IMR-90 (cell line): Measurements from ENCODE around the gene ZNF195. TPM values are rescaled to one million over a fixed set of nuclear protein-coding genes. Genes with fewer than 3 reads are reported as not detected.
"Not testable (repeated sequence)": the region's sequence is repeated elsewhere in the genome, so short reads cannot be mapped to it uniquely, and the experiment has no call there.

Source experiments
- ATAC-seq: fragments of 200-7000 bp; cut with Tn5 transposase; 2 replicates; pipeline ENCODE4 v1.9.1; 2020; ENCODE audit warnings: low read depth, mild to moderate bottlenecking, moderate library complexity
- BruUV-seq: library from RNA; stranded (reverse); fragments of 400-500 nt; replicated peaks from 2 replicates; lab custom pipeline; 2021; lab: Mats Ljungman, UMichigan
- CTCF ChIA-PET: fragments of 300-600 bp; formaldehyde crosslinking; extraction: SDS; loops from one replicate; lab custom pipeline; 2021; ENCODE audit warnings: antibody characterized with exemption; lab: Yijun Ruan, JAX
- POLR2A ChIA-PET: fragments of 300-600 bp; sonication (Branson Sonifier 250); formaldehyde crosslinking; loops from one replicate; lab custom pipeline; 2022; ENCODE audit warnings: antibody characterized with exemption; ENCODE audit not compliant: unreplicated experiment; lab: Charles Lee
- DNase-seq: peaks from one replicate; pipeline ENCODE4 v3.0.0; 2013
- H2AFZ ChIP-seq: replicated peaks from 2 replicates; pipeline ENCODE3; 2013; ENCODE audit warnings: low read length, mild to moderate bottlenecking; ENCODE audit not compliant: poor library complexity
- H2AK5ac ChIP-seq: 2 replicates; pipeline ENCODE4 v1.6.1; 2013; ENCODE audit warnings: low read depth, low read length, inconsistent platforms
- H2AK9ac ChIP-seq: replicated peaks from 2 replicates; pipeline ENCODE3; 2013; ENCODE audit warnings: mild to moderate bottlenecking, low read depth, low read length, moderate library complexity; ENCODE audit not compliant: poor library complexity
- H2BK120ac ChIP-seq: 2 replicates; pipeline ENCODE4 v1.6.1; 2013; ENCODE audit warnings: low read depth, low read length, inconsistent platforms
- H2BK15ac ChIP-seq: 3 replicates; pipeline ENCODE4 v1.6.1; 2013; ENCODE audit warnings: low read depth, low read length, inconsistent platforms
- H2BK20ac ChIP-seq: 2 replicates; pipeline ENCODE4 v1.6.1; 2013; ENCODE audit warnings: low read depth, mild to moderate bottlenecking, inconsistent platforms, low read length, moderate library complexity
- H2BK5ac ChIP-seq: 2 replicates; pipeline ENCODE4 v1.6.1; 2013; ENCODE audit warnings: mild to moderate bottlenecking, low read depth, low read length, inconsistent platforms; ENCODE audit not compliant: poor library complexity, severe bottlenecking
- H3K14ac ChIP-seq: replicated peaks from 2 replicates; pipeline ENCODE4 v1.6.1; 2013; ENCODE audit warnings: low read depth, low read length, inconsistent platforms
- H3K18ac ChIP-seq: 2 replicates; pipeline ENCODE4 v1.6.1; 2013; ENCODE audit warnings: low read depth, low read length, control low read depth
- H3K23ac ChIP-seq: 2 replicates; pipeline ENCODE4 v1.6.1; 2013; ENCODE audit warnings: low read depth, low read length, inconsistent platforms
- H3K27ac ChIP-seq: 2 replicates; pipeline ENCODE4 v1.5.1; 2013; ENCODE audit warnings: mild to moderate bottlenecking, control low read depth, low read length; ENCODE audit not compliant: insufficient read depth
- H3K27me3 ChIP-seq: 2 replicates; pipeline ENCODE4 v1.6.1; 2013; ENCODE audit warnings: low read length; ENCODE audit not compliant: control insufficient read depth, insufficient read depth
- H3K36me3 ChIP-seq: 2 replicates; pipeline ENCODE4 v1.6.1; 2013; ENCODE audit warnings: low read length, mixed read lengths; ENCODE audit not compliant: control insufficient read depth, insufficient read depth
- H3K4ac ChIP-seq: 2 replicates; pipeline ENCODE4 v1.6.1; 2013; ENCODE audit warnings: low read depth, low read length, inconsistent platforms
- H3K4me1 ChIP-seq: 2 replicates; pipeline ENCODE4 v1.6.1; 2013; ENCODE audit warnings: low read length, mixed read lengths; ENCODE audit not compliant: control insufficient read depth, insufficient read depth
- H3K4me2 ChIP-seq: 2 replicates; pipeline ENCODE4 v1.6.1; 2013; ENCODE audit warnings: low read depth, mild to moderate bottlenecking, control low read depth, low read length, moderate library complexity
- H3K4me3 ChIP-seq: 2 replicates; pipeline ENCODE4 v1.5.1; 2013; ENCODE audit warnings: low read depth, mild to moderate bottlenecking, control low read depth, low read length, moderate library complexity; ENCODE audit not compliant: insufficient read depth
- H3K56ac ChIP-seq: 2 replicates; pipeline ENCODE4 v1.6.1; 2013; ENCODE audit warnings: low read length, inconsistent platforms; ENCODE audit not compliant: insufficient read depth; ENCODE audit errors: extremely low read depth
- H3K79me1 ChIP-seq, 2 experiments: 2 replicates each; pipeline ENCODE4 v1.6.1; 2013; ENCODE audit warnings: low read length in 2 of 2, inconsistent platforms in 1 of 2, low read depth in 1 of 2
- H3K9ac ChIP-seq: 2 replicates; pipeline ENCODE4 v1.6.1; 2013; ENCODE audit warnings: low read depth, low read length, control low read depth
- H3K9me1 ChIP-seq: 2 replicates; pipeline ENCODE4 v1.6.1; 2013; ENCODE audit warnings: low read length, inconsistent platforms; ENCODE audit not compliant: insufficient read depth
- H3K9me3 ChIP-seq: 2 replicates; pipeline ENCODE4 v1.6.1; 2013; ENCODE audit warnings: low read length; ENCODE audit not compliant: control insufficient read depth, insufficient read depth
- H4K20me1 ChIP-seq: 2 replicates; pipeline ENCODE4 v1.6.1; 2013; ENCODE audit warnings: low read length, inconsistent platforms; ENCODE audit not compliant: insufficient read depth
- H4K5ac ChIP-seq: 2 replicates; pipeline ENCODE4 v1.6.1; 2013; ENCODE audit warnings: mild to moderate bottlenecking, low read depth, low read length, control low read depth
- H4K8ac ChIP-seq, 2 experiments: 2 replicates each; pipeline ENCODE4 v1.6.1; 2013; ENCODE audit warnings: low read depth in 2 of 2, low read length in 2 of 2, control low read depth in 1 of 2, inconsistent platforms in 1 of 2
- H4K91ac ChIP-seq: 2 replicates; pipeline ENCODE4 v1.6.1; 2013; ENCODE audit warnings: low read depth, low read length, inconsistent platforms; ENCODE audit not compliant: insufficient read depth
- WGBS, 2 experiments: methylation state at CpG; one replicate each; pipeline versions ENCODE4 v1.1.5 to v1.1.7; 2013; ENCODE audit warnings: missing lambda C conversion rate in 2 of 2; ENCODE audit not compliant: insufficient read length in 1 of 2; ENCODE audit errors: extremely low coverage in 2 of 2; 5-methylcytosine and 5-hydroxymethylcytosine counted together
- dilution Hi-C: fragments of 300-500 bp; cut with HindIII; formaldehyde crosslinking; loops from one replicate; pipeline ENCODE4 v1.14.3; 2018; ENCODE audit warnings: low sequenced_read_pairs; ENCODE audit not compliant: unreplicated experiment
- in situ Hi-C: fragments of 300-500 bp; cut with MboI; formaldehyde crosslinking; loops from 3 replicates; pipeline ENCODE4 v1.14.3; 2019; ENCODE audit warnings: low sequenced_read_pairs, inconsistent platforms, mixed read lengths
- intact Hi-C: fragments of 100-400 bp; cut with micrococcal nuclease; formaldehyde crosslinking; loops from 2 replicates; pipeline ENCODE4 v1.10.0; 2022
- polyA plus RNA-seq, 3 experiments: library from polyadenylated mRNA; depleted of rRNA; stranded (reverse); fragments of >200 nt; gene quantifications; 2 replicates each; pipeline ENCODE4 v1.2.3, GENCODE V29; 2012; ENCODE audit warnings: low replicate concordance in 1 of 3
- total RNA-seq: library from RNA; depleted of rRNA; stranded (reverse); fragments of >200 nt; gene quantifications from 2 replicates; pipeline ENCODE4 v1.2.3, GENCODE V29; 2012

ZNF195 gene
- total and polyA plus RNA-seq, 2 of the 4 experiments (the other 2 are of a cell fraction) = 10.2 to 24.4 TPM

- ATAC-seq, H4K20me1 ChIP-seq, H3K27me3 ChIP-seq, H3K4me2 ChIP-seq, H2BK15ac ChIP-seq, intact Hi-C loops, POLR2A ChIA-PET, H3K56ac ChIP-seq, H2BK120ac ChIP-seq, H2AFZ ChIP-seq, H4K91ac ChIP-seq, H3K27ac ChIP-seq, CTCF ChIA-PET, H4K5ac ChIP-seq, H3K9me1 ChIP-seq, dilution Hi-C loops, H3K4me1 ChIP-seq, H3K4ac ChIP-seq, H3K9me3 ChIP-seq, H3K9ac ChIP-seq, H2BK20ac ChIP-seq, H4K8ac ChIP-seq, H3K14ac ChIP-seq, H2AK9ac ChIP-seq, H3K79me1 ChIP-seq, BruUV-seq, H2BK5ac ChIP-seq, H3K36me3 ChIP-seq, H3K18ac ChIP-seq, H2AK5ac ChIP-seq, H3K4me3 ChIP-seq, H3K23ac ChIP-seq, DNase-seq: not testable (repeated sequence)
- no CpG with 5 or more reads among the region's 1 CpG for WGBS, 2 experiments
- in situ Hi-C loops = loop anchor here (25.0 kb wide), 1 partner anchor 357 kb away; the partner anchor contains the start of gene CARS1
Observed at GRCh38 chr11:3419496-3419895, 40.5 kb upstream of the ZNF195 start.
